ENCODE measurements around the gene C1orf116.
"Not testable (repeated sequence)": the region's sequence is repeated elsewhere in the genome, so short reads cannot be mapped to it uniquely, and the experiment has no call there.

The C1orf116 gene

DNA sequence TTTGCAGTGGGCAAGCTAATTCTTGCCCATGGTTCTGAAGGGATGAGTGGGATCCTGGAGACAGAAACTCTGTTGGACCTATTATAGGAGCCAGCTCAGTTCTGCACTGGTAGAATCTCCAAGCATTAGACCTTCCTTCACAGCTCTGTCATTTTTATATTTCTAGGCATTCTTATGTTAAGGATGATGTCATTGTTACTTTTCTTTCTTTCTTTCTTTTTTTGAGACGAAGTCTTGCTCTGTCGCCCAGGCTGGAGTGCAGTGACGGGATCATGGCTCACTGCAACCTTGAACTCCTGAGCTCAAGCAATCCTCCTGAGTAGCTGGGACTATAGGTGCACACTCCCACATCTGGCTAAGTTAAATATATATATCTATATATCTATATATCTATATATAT, 28.0 kb upstream of the C1orf116 start:
- in situ Hi-C loops (cut with HindIII; ENCODE audit: low sequenced_read_pairs) = no loop called here

- in situ Hi-C loops (cut with HindIII; ENCODE audit: low sequenced_read_pairs) = no loop called here
Measured at GRCh38 chr1:207059881-207060280, 27.3 kb upstream of the C1orf116 start.

- in situ Hi-C loops (cut with HindIII; ENCODE audit: low sequenced_read_pairs) = no loop called here
Measured at GRCh38 chr1:207058878-207059867, 26.6 kb upstream of the C1orf116 start.

DNA sequence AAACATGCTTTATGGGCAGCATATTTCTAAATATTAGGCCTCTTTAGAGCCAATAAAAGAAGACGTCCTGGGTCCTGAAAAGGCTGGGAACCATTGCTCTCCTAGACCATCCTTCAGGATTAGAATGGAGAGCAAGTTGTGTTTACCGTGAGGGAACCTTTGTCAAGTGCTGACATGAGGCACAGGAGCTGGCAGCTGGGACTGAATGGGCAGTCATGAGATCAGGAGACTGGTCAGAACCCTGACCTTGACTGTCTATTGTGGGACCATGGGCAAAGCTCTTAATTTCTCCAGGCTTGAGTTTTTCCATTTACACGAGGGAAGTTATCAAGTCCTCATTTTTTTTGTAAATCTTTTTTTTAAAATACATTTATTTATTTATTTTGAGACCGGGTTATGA, 25.7 kb upstream of the C1orf116 start:
- in situ Hi-C loops (cut with HindIII; ENCODE audit: low sequenced_read_pairs) = no loop called here

DNA sequence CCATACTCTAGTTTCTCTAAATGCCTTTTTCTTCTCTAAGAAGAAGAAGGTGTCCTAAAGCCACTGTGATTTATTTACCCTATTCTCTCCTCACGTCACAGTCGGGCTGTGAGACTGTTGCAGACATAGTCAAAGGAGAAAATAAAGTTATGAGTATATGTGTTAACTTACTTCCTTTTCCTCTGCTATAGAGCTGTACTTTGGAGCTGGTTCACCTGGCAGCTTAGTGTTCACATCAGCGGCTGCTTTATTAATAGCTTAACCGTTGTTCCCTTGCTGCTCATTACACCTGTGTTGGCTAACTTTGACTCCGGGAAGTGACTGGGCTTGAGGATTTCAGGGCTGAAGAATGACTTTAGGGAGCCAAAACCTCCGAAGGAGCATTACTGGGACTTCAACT, 24.1 kb upstream of the C1orf116 start:
- in situ Hi-C loops (cut with HindIII; ENCODE audit: low sequenced_read_pairs) = no loop called here

DNA sequence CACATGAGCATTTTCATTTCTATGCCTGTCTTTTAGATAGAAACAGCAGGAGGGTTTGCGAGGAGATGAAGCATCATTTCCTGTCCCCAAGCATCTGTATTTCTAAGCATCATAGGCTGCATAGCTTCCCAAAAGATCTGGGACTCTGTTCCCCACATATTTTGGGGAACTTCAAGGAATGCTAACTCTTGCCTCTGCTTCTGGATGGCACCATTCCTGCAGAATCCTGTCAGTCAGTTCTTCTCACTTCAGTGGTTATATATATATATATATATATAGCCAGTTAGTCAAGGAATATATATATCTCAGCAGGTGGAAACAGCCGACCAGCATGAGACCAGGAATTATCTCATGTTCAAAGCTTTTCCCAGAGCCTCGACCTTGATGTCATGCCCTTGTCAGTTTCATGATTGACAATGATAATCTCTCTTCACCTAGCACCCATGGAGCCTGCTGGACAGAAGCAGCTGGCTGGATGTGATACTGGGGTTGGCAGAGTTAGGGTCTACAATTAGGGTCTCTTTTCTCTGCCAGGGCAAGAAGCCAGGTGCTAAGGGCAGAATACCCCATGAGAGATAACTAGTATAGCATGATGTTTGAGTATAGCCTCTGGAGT, 22.9 kb upstream of the C1orf116 start:
- in situ Hi-C loops (cut with HindIII; ENCODE audit: low sequenced_read_pairs) = no loop called here

DNA sequence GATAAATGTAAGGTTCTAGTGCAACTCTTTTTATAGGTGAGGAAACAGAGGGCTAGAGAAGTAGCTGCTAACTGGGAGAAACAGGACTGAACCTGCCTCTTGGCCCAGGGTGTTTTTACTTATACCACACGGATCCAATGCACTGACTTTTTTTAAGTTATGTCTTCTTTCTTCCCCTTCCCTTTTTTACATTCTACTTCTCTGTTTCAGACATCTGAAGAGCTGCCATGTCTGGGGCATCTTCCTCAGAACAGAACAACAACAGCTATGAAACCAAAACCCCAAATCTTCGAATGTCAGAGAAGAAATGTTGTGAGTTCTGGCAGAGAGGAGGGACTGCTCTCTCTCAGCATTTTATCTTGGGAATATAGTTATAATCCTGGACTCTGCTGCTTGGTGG, 21.9 kb upstream of the C1orf116 start:
- in situ Hi-C loops (cut with HindIII; ENCODE audit: low sequenced_read_pairs) = no loop called here

DNA sequence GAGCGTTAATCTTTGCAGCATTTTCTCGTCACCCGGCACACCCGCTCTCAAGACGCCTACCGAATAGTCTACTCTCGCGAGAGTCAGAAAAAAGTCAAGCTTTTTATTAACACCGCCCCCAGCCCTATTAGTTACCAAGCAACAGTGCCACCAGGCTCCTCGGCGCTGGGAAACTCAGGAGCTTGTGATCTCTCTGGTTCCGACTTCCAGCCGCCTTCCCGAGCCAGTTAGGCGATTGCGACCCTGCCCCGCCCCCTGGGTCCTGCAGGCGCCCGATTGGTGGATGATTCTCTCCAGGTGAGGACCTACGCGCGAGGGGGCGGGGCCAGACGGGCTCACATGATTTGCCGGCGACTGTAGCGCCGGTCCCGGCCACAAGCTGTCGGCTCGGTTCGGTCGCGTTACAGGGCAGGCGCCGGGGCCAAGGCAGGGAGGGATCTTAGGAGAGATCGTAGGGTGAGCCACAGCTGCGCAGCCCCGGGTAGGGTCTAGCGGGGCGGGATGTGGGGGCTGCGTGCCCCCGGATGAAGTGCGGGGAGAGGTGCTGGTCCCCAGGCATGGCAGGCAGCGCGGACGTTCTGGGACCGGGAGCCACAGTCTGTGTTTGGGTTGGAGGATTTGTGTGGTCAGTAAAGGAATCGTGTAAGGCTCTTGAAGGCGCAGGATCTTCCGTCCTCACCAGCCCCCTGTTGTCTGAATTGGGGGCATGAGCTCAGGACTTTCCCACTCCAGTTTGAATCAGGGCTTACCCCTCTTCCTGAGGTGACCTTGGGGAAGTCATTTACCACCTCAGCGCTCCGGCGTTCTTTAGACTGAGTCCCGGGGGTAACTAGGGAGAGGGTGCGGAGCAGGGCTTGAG, 20.6 kb upstream of the C1orf116 start, which contains the start of gene PFKFB2:
TSS of gene PFKFB2 (plus strand) at position 365 of the 859 bp plus-strand sequence. CDS start 1,443 bp downstream, outside the sequence.
- in situ Hi-C loops (cut with HindIII; ENCODE audit: low sequenced_read_pairs) = no loop called here

DNA sequence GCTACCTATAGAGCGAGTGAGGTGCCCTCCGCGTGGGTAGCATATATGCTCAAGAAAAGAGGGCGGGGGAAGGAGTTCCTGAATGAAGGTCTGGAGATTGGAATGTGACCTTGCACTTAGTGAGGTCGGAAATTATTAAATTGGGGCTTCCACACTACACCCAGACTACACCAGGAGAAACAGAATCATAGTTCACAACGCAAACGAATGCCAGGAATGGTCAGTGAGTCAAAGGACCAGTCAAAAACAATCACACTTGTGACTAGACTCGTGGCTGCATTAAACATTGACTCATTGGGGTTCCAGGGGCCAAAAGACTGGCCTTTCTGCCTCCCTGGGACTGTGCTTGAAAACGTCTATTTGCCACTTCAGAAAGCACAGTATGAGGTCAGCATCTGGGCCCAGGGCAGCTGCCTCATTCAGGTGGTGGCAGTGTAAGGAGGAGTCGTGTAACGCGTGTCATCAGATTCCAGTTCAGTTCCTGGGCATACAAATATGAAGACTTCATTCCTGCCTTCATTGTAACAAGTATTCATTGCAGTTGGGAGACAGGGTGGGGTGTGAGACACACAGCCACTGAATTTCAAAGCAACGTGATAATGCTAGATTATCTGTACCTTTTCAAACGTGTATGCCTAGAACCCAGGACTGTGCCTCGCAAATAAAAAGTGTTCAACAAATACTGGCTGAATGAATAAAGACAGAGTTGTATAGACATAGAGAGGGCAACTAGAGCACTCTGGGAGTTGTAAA, 18.8 kb upstream of the C1orf116 start, which contains the start of gene YOD1:
TSS of gene YOD1 (minus strand) at position 18 of the 753 bp plus-strand sequence. CDS start 178 bp downstream, outside the sequence.
- in situ Hi-C loops (cut with HindIII; ENCODE audit: low sequenced_read_pairs) = no loop called here

DNA sequence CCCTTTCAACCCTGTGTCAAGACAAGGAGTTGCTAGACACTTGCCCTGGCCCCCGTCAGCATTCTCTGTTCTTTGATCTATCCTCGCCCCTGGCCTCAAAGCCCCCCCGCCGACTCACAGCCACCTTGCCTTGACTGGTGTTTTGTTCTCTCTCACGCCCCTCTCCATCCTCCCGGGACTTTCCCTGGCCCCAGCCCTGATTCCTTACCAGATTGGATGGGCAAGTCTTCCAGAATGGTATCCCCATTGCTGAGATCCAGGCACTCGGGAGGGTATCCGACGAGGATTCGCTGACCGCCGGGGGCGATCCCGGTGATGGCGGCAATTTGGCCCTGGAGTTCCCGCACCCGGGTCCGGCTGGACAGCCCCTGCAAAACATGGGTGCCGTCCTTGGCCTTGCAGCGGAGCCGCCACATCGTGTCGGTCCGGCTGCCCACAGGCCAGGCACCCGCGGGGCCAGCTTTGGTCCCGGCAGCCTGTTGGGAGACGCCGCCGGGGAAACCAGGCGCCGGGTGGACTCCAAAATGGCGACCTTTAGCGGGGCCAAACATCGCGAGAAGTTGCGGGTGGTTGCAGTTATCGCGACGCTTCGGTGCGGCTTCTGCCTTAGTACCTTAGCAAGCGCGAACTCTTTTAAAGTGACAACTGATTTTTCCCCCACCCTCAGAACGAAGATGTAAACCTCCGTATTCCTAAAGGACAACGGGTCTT, 18.1 kb upstream of the C1orf116 start:
- in situ Hi-C loops (cut with HindIII; ENCODE audit: low sequenced_read_pairs) = no loop called here

- in situ Hi-C loops (cut with HindIII; ENCODE audit: low sequenced_read_pairs) = no loop called here
Measured at GRCh38 chr1:207049974-207050391, 17.4 kb upstream of the C1orf116 start.

- in situ Hi-C loops (cut with HindIII; ENCODE audit: low sequenced_read_pairs) = no loop called here
Measured at GRCh38 chr1:207049514-207049913, 17.0 kb upstream of the C1orf116 start.

- in situ Hi-C loops (cut with HindIII; ENCODE audit: low sequenced_read_pairs) = no loop called here
Measured at GRCh38 chr1:207049054-207049453, 16.5 kb upstream of the C1orf116 start.

GRCh38 chr1:207048041-207048440, 15.5 kb upstream of the C1orf116 start:
- in situ Hi-C loops (cut with HindIII; ENCODE audit: low sequenced_read_pairs) = no loop called here

DNA sequence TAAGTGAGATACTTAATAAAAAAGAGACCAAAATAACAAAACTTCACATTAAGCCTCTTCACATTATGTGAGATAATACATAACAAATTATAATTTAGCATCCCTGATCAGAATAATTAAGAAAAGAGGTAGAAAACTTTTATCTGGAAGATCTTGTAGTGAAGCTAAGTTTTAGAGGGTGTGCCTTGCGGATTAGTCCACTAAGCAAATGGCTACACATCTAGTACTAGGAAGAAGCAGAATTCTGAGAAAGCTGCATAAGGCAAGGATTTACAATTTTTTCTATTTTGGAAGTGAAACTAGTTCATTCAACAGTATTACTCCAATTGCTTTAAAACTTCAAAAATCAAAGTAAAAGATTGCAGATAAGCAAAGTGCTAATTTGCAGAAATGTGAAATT, 14.9 kb upstream of the C1orf116 start:
- in situ Hi-C loops (cut with HindIII; ENCODE audit: low sequenced_read_pairs) = no loop called here

- in situ Hi-C loops (cut with HindIII; ENCODE audit: low sequenced_read_pairs) = no loop called here
Measured at GRCh38 chr1:207045453-207045852, 12.9 kb upstream of the C1orf116 start.

- in situ Hi-C loops (cut with HindIII; ENCODE audit: low sequenced_read_pairs) = not testable (repeated sequence)
Measured at GRCh38 chr1:207041397-207041796, 8.8 kb upstream of the C1orf116 start.

DNA sequence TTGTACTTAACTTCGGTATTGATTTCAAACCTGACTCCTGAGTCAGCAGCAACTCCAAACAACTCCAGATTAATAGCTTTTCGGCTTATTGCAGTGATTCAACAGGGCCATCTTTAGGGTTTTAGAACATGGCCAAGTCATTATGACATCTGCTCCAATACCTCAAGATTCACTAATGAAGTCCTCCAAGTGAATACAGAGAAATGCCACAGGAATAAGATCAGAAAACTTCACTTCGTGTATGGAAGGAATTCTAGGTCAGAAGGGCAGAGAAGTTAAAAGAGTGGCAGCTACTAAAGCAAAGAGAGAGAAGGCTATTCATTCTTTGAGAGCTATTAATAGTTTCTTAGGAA, 7.6 kb upstream of the C1orf116 start:
- in situ Hi-C loops (cut with HindIII; ENCODE audit: low sequenced_read_pairs) = no loop called here

- in situ Hi-C loops (cut with HindIII; ENCODE audit: low sequenced_read_pairs) = no loop called here
Measured at GRCh38 chr1:207039380-207040180, 7.0 kb upstream of the C1orf116 start.
